ENCODE data around the gene KLHL40.

DNA sequence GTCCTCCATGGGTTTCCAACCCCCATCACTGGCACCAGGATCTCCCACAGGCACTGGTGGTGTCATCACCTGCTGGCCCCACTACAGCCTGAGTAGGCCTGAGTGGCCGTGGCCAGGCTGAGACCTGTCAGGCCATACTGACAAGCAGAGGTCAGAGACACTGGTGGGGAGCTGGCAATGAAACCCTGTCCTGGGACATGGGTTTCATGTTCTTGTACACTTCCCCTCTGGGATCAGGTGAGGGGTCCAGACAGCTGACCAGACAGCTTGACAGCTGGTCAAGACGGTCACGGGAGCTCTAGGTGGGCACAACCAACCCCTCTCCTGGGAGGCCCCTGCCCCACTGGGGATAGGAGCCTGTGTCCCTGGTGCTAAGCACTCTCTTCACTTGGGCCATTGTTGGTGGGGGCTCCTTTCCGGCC, 18.7 kb upstream of the KLHL40 start:
- TF ChIP-seq, protein P1, sequence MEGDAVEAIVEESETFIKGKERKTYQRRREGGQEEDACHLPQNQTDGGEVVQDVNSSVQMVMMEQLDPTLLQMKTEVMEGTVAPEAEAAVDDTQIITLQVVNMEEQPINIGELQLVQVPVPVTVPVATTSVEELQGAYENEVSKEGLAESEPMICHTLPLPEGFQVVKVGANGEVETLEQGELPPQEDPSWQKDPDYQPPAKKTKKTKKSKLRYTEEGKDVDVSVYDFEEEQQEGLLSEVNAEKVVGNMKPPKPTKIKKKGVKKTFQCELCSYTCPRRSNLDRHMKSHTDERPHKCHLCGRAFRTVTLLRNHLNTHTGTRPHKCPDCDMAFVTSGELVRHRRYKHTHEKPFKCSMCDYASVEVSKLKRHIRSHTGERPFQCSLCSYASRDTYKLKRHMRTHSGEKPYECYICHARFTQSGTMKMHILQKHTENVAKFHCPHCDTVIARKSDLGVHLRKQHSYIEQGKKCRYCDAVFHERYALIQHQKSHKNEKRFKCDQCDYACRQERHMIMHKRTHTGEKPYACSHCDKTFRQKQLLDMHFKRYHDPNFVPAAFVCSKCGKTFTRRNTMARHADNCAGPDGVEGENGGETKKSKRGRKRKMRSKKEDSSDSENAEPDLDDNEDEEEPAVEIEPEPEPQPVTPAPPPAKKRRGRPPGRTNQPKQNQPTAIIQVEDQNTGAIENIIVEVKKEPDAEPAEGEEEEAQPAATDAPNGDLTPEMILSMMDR (IDR thresholded peaks at IDR 0.05; ENCODE audit: poor library complexity, severe bottlenecking): no peak
- no peak for TF ChIP-seq EZH2 (IDR thresholded peaks at IDR 0.05; ENCODE audit: borderline replicate concordance, insufficient read depth, low read length, poor library complexity, severe bottlenecking)
- TF ChIP-seq POLR2AphosphoS5 (IDR thresholded peaks at IDR 0.05): no peak
- TF ChIP-seq SMC3 (conservative IDR thresholded peaks at IDR 0.05; ENCODE audit: poor library complexity): no peak
- TF ChIP-seq, protein P2, sequence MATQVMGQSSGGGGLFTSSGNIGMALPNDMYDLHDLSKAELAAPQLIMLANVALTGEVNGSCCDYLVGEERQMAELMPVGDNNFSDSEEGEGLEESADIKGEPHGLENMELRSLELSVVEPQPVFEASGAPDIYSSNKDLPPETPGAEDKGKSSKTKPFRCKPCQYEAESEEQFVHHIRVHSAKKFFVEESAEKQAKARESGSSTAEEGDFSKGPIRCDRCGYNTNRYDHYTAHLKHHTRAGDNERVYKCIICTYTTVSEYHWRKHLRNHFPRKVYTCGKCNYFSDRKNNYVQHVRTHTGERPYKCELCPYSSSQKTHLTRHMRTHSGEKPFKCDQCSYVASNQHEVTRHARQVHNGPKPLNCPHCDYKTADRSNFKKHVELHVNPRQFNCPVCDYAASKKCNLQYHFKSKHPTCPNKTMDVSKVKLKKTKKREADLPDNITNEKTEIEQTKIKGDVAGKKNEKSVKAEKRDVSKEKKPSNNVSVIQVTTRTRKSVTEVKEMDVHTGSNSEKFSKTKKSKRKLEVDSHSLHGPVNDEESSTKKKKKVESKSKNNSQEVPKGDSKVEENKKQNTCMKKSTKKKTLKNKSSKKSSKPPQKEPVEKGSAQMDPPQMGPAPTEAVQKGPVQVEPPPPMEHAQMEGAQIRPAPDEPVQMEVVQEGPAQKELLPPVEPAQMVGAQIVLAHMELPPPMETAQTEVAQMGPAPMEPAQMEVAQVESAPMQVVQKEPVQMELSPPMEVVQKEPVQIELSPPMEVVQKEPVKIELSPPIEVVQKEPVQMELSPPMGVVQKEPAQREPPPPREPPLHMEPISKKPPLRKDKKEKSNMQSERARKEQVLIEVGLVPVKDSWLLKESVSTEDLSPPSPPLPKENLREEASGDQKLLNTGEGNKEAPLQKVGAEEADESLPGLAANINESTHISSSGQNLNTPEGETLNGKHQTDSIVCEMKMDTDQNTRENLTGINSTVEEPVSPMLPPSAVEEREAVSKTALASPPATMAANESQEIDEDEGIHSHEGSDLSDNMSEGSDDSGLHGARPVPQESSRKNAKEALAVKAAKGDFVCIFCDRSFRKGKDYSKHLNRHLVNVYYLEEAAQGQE (IDR thresholded peaks at IDR 0.05; ENCODE audit: borderline replicate concordance): no peak
- no peak for TF ChIP-seq TAF1 (IDR thresholded peaks at IDR 0.05; ENCODE audit: low read depth)
- TF ChIP-seq MXI1 (conservative IDR thresholded peaks at IDR 0.05; ENCODE audit: poor library complexity, severe bottlenecking): no peak
- TF ChIP-seq EP300 (conservative IDR thresholded peaks at IDR 0.05; ENCODE audit: poor library complexity, severe bottlenecking): no peak
